Measurements from ENCODE around the gene PIK3C2A. TPM values are rescaled to one million over a fixed set of nuclear protein-coding genes. Genes with fewer than 3 reads are reported as not detected.

Gene PIK3C2A
- polyA plus RNA-seq, 1 of the 3 experiments (the other 2 are of a cell fraction): 9.3 TPM

DNA sequence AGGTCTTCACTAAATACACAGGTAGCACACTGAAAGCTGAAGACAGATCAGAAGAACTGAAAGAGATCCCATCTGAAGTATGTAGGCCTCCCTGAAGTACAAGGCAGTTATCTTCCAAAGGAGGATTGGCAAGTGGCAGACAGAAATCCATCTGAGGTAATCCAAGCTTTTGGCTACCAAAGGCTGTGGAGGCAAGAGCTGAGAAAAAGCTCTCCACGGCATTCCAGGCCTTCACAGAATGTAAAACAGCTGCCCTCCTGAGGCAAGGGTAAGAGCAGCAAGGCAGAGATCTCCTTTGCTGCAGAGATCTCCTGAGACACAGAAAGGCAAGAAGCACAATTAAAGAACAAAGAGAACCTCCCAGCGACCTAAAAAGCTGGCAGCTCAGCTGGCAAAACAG lies 19.1 kb downstream of the PIK3C2A start:
- TF ChIP-seq FOXM1 (IDR thresholded peaks at IDR 0.05; ENCODE audit: low read depth): no peak
- TF ChIP-seq CTCF (IDR thresholded peaks at IDR 0.05): no peak
- no peak for TF ChIP-seq NFIC (IDR thresholded peaks at IDR 0.05; ENCODE audit: borderline replicate concordance)
- no peak for TF ChIP-seq USF2 (IDR thresholded peaks at IDR 0.05; ENCODE audit: borderline replicate concordance, low read depth, low read length)
- no peak for TF ChIP-seq SIN3A (IDR thresholded peaks at IDR 0.05; ENCODE audit: borderline replicate concordance, low read depth, low read length)
- TF ChIP-seq CHD2 (IDR thresholded peaks at IDR 0.05; ENCODE audit: low read length, partially characterized antibody): no peak
- TF ChIP-seq NRF1 (IDR thresholded peaks at IDR 0.05; ENCODE audit: low read depth, low read length): no peak
- no peak for TF ChIP-seq MEF2A (IDR thresholded peaks at IDR 0.05; ENCODE audit: borderline replicate concordance, low read depth)
- no peak for TF ChIP-seq POLR2AphosphoS5 (IDR thresholded peaks at IDR 0.05; ENCODE audit: low read depth, low read length)
- no peak for TF ChIP-seq JUND (IDR thresholded peaks at IDR 0.05)
- TF ChIP-seq EP300 (IDR thresholded peaks at IDR 0.05; ENCODE audit: borderline replicate concordance in 1 of 2, low read depth in 1 of 2, low read length in 1 of 2): no peak
- TF ChIP-seq YY1 (IDR thresholded peaks at IDR 0.05; ENCODE audit: low read depth): no peak
- no peak for TF ChIP-seq GATA2 (CRISPR knock-in tag; IDR thresholded peaks at IDR 0.05)
- no peak for TF ChIP-seq ELF1 (IDR thresholded peaks at IDR 0.05)
- TF ChIP-seq TCF12 (IDR thresholded peaks at IDR 0.05): no peak
- no peak for TF ChIP-seq SMC3 (IDR thresholded peaks at IDR 0.05; ENCODE audit: low read depth, low read length)
- TF ChIP-seq FOXJ3 (CRISPR knock-in tag; IDR thresholded peaks at IDR 0.05): no peak
- TF ChIP-seq IRF3 (IDR thresholded peaks at IDR 0.05; ENCODE audit: low read depth, low read length): no peak
- TF ChIP-seq, protein P1, sequence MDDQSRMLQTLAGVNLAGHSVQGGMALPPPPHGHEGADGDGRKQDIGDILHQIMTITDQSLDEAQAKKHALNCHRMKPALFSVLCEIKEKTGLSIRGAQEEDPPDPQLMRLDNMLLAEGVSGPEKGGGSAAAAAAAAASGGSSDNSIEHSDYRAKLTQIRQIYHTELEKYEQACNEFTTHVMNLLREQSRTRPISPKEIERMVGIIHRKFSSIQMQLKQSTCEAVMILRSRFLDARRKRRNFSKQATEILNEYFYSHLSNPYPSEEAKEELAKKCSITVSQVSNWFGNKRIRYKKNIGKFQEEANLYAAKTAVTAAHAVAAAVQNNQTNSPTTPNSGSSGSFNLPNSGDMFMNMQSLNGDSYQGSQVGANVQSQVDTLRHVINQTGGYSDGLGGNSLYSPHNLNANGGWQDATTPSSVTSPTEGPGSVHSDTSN (IDR thresholded peaks at IDR 0.05): no peak
- no peak for TF ChIP-seq RAD21 (IDR thresholded peaks at IDR 0.05; ENCODE audit: low read length)
- Histone ChIP-seq H3K27ac (ENCODE audit: low read depth in 2 of 2, low read length in 1 of 2) (no peak overlapping the region), H3F3A (replicated peaks; ENCODE audit: insufficient read depth) (no peaks in the 10 kb centered on the region), H3K79me2 (ENCODE audit: insufficient read depth) (peaks cover 66% of the 10 kb centered on the region; the same call in 1 of the 2 replicates), H3K9ac (no peak overlapping the region), H3K9me2 (no peaks in the 10 kb centered on the region), H3K4me3 (ENCODE audit: low read depth in 2 of 2, low read length in 1 of 2) (no peak overlapping the region), H3K9me3 (no peaks in the 10 kb centered on the region), H3K4me2 (no peak overlapping the region), H3K4me1 (ENCODE audit: control insufficient read depth in 1 of 2, insufficient read depth in 2 of 2, low read depth in 1 of 2, low read length in 1 of 2) (no peaks in the 10 kb centered on the region), H2AFZ (ENCODE audit: low read depth) (no peak overlapping the region), H3K36me3 (replicated peaks in 1 of 2; ENCODE audit: control insufficient read depth in 1 of 2, insufficient read depth in 2 of 2, low read length in 1 of 2) (peaks cover 7 to 11% of the 10 kb centered on the region in 2 experiments), H3K27me3 (ENCODE audit: insufficient read depth) (no peaks in the 10 kb centered on the region), H4K20me1 (ENCODE audit: insufficient read depth) (no peaks in the 10 kb centered on the region)
- 100% methylated on average over 1 of the region's 2 CpGs for WGBS (ENCODE audit: low lambda C conversion rate)
- ChIA-PET CTCF (no interaction called here), POLR2A (no interaction called here)
- no peak for DNase-seq
